ENCODE data around the gene ZCCHC10. TPM values are rescaled to one million over a fixed set of nuclear protein-coding genes. Genes with fewer than 3 reads are reported as not detected.

The ZCCHC10 gene
- polyA plus RNA-seq (2011; rRNA removed), result 21.1 TPM in 2 replicates
- 8.1 and 10.6 TPM in 2 replicates for polyA minus RNA-seq (2011; rRNA and poly(A)+ RNA removed)

GRCh38 chr5:133025804-133026663, at the start of gene ZCCHC10:
Gene ZCCHC10, minus strand, starts transcription at chr5:133026549. Its CDS starts 12 bp downstream, at chr5:133026537.
- no peak for TF ChIP-seq CTCF (IDR thresholded peaks at IDR 0.05; ENCODE audit: insufficient read depth, low read depth, low read length)
- H3K27me3 ChIP-seq (ENCODE audit: control insufficient read depth, insufficient read depth, low read length), result no peaks in the 10 kb centered on the region
- peak within 1 kb of the TSS; percentile 97 for H3K4me3 ChIP-seq (ENCODE audit: low read depth, low read length)
- H3K36me3 ChIP-seq (ENCODE audit: control insufficient read depth, insufficient read depth, low read length), result no peaks in the 10 kb centered on the region; the same call in 1 of the 2 replicates
- ChIA-PET POLR2A (no interaction called here), CTCF (interaction anchor here (0.8 kb wide), 1 partner anchor 11 kb away, joined by 3 read pairs; no protein-coding TSS in a partner anchor)
- DNase-seq (ENCODE audit: low read depth), result peak; percentile 51

- H3K4me3 ChIP-seq (ENCODE audit: low read depth, low read length), result no peak overlapping the region
- DNase-seq (ENCODE audit: low read depth), result peak; percentile 71
- no peaks in the 10 kb centered on the region for H3K27me3 ChIP-seq (ENCODE audit: control insufficient read depth, insufficient read depth, low read length)
- POLR2A ChIA-PET, result interaction anchor here (1.2 kb wide), 1 partner anchor 24 kb away, joined by 4 read pairs; the partner anchor contains the start of gene HSPA4
- CTCF ChIA-PET, result interaction anchor here (0.9 to 1.0 kb wide), 2 partner anchors 17 to 964 kb away, joined by 3 to 4 read pairs; no protein-coding TSS in a partner anchor
- H3K36me3 ChIP-seq (ENCODE audit: control insufficient read depth, insufficient read depth, low read length), result peaks cover 3% of the 10 kb centered on the region
- TF ChIP-seq CTCF (IDR thresholded peaks at IDR 0.05; ENCODE audit: insufficient read depth, low read depth, low read length), result no peak
These were observed 49.5 kb upstream of the ZCCHC10 start for GRCh38 chr5:133075572-133076536.

- no peak for TF ChIP-seq CTCF (IDR thresholded peaks at IDR 0.05; ENCODE audit: insufficient read depth, low read depth, low read length)
- ChIA-PET POLR2A (no interaction called here), CTCF (interaction anchor here (0.6 kb wide), 1 partner anchor 47 kb away, joined by 3 read pairs; no protein-coding TSS in a partner anchor)
- Histone ChIP-seq H3K27me3 (ENCODE audit: control insufficient read depth, insufficient read depth, low read length) (no peaks in the 10 kb centered on the region), H3K36me3 (ENCODE audit: control insufficient read depth, insufficient read depth, low read length) (peaks cover 11% of the 10 kb centered on the region), H3K4me3 (ENCODE audit: low read depth, low read length) (no peak overlapping the region)
- no peak for DNase-seq (ENCODE audit: low read depth)
These were observed 45.7 kb upstream of the ZCCHC10 start for GRCh38 chr5:133072021-133072420.

GRCh38 chr5:133066045-133066444, 39.7 kb upstream of the ZCCHC10 start:
- Histone ChIP-seq H3K36me3 (ENCODE audit: control insufficient read depth, insufficient read depth, low read length) (peaks cover 11% of the 10 kb centered on the region), H3K4me3 (ENCODE audit: low read depth, low read length) (no peak overlapping the region), H3K27me3 (ENCODE audit: control insufficient read depth, insufficient read depth, low read length) (no peaks in the 10 kb centered on the region)
- POLR2A ChIA-PET, result no interaction called here
- no peak for TF ChIP-seq CTCF (IDR thresholded peaks at IDR 0.05; ENCODE audit: insufficient read depth, low read depth, low read length)
- no peak for DNase-seq (ENCODE audit: low read depth)
- CTCF ChIA-PET, result no interaction called here

Data from BJ (cell line).